Motor neuron (in vitro differentiated cells): ENCODE measurements around the gene MUC5B. TPM values are rescaled to one million over a fixed set of nuclear protein-coding genes. Genes with fewer than 3 reads are reported as not detected.
A peak's percentile ranks its signal among the peaks of the same experiment; 100 is the strongest.

ENCODE experiments used
- ATAC-seq, 8 experiments: fragments of 200-7000 bp; cut with Tn5 transposase; replicated peaks in 6 of 8; 2 replicates each; pipeline ENCODE4 v1.8.0; 2021; ENCODE audit warnings: mild to moderate bottlenecking in 8 of 8, moderate library complexity in 8 of 8
- H3K27ac ChIP-seq, 2 donors: fragments of 250-450 bp; sonication (Bioruptor Pico); 2 replicates each; pipeline ENCODE4 v1.9.0; 2021; ENCODE audit warnings: antibody characterized with exemption in 2 of 2, mild to moderate bottlenecking in 2 of 2, moderate library complexity in 1 of 2
- H3K4me1 ChIP-seq, 2 donors: fragments of 250-450 bp; sonication (Bioruptor Pico); replicated peaks in 1 of 2; 2 replicates each; pipeline ENCODE4 v1.6.1; 2021; ENCODE audit warnings: antibody characterized with exemption in 2 of 2, mild to moderate bottlenecking in 2 of 2, moderate library complexity in 1 of 2
- H3K4me3 ChIP-seq, 5 donors: fragments of 250-450 bp; sonication (Bioruptor Pico); 2 replicates each; pipeline ENCODE4 v1.9.0; 2021; ENCODE audit warnings: antibody characterized with exemption in 5 of 5, mild to moderate bottlenecking in 5 of 5, moderate library complexity in 4 of 5
- WGBS, 10 experiments: fragments of 450-650 bp; shearing (Covaris generic); methylation state at CpG; one replicate each; pipeline ENCODE4 v1.0.0; 2022; 5-methylcytosine and 5-hydroxymethylcytosine counted together
- in situ Hi-C, 9 experiments: fragments of 400-800 bp; cut with MboI; loops; one replicate each; pipeline ENCODE4 v1.15.0; 2021; ENCODE audit warnings: low sequenced_read_pairs in 9 of 9, low pct_unique_long_range_greater_than_20kb in 2 of 9; ENCODE audit not compliant: unreplicated experiment in 9 of 9
- total RNA-seq, 8 experiments: library from RNA; unstranded; fragments of 300-600 nt; gene quantifications; 2 replicates each; pipeline versions ENCODE4 v1.2.3 to v1.2.4, GENCODE V29; 2022

The MUC5B gene
- total RNA-seq, 8 experiments from 2014 or later: under 0.01 to 4.7 (median 0.85) TPM

DNA sequence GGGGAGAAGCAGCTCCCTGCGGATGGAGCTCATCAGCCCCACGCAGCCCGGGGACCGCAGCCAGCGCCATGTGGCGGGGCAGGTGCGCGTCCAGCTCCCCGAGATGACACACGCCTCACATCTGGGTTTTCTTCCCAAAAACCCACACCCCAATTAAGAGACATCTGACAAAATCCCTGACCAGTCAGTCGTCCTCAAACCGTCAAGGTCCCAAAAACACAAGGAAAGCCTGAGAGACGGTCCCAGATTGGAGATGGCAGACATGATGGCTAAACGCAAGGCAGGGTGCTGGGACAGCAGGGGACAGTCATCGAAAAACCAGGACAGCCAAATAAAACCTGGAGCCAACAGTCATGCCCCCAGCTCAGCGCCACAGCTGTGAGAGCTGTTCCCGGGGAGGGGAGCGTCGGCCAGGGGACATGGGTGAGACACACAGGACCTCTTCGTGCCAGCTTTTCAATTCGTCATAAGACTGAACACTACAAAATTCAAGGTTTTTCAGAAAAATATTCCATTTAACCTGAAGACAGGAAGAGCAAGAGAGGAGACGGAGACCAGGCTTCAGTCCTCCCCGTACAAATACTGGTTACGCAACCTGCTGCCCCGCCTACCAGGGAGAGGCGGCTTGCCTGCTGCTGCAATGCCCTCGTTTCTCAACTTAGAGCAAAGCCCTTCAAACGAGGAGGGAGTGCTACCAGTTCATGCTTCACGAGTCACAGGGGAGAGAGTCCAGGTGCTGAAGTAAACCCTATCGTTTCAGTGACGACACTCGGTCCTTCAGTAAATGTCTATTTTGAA lies 76.0 kb downstream of the MUC5B start:
- WGBS, 10 experiments: 34 to 94% (median 70%) methylated on average over 3 to 18 of the region's 32 CpGs
- ATAC-seq: peak in 7 of 8 experiments; percentile 12 to 97 (median 42)
- Histone ChIP-seq H3K27ac (no peak overlapping the region), H3K4me3 (no peak overlapping the region), H3K4me1 (peaks cover 5 to 16% of the 10 kb centered on the region in 2 donors)
- in situ Hi-C loops: loop anchor here in 1 of 9 experiments (25.0 kb wide), 1 partner anchor 213 kb away; no protein-coding TSS in a partner anchor

DNA sequence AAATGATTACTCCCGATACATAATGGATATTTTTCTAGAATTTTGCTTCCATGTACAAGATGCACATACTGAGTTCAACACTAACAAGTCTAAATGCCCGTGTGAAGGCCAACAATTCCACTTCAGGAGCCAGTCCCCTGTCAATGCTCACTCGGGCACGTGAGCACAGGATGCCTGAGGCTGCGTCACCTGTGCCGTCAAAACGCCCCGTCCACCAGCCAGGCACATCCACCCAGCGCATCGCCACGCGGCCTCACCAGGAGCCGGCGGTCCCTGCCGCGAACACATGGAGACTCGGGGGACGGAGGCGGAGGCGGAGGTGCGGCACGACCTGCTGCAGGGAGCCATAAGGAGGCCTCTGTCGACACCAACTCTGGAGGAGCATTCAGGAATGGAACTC lies 76.8 kb downstream of the MUC5B start:
- H3K4me1 ChIP-seq: peaks cover 5 to 16% of the 10 kb centered on the region in 2 donors
- no peak overlapping the region for H3K4me3 ChIP-seq
- in situ Hi-C loops: loop anchor here in 2 of 9 experiments (25.0 kb wide), 1 partner anchor 213 kb away; no protein-coding TSS in a partner anchor
- H3K27ac ChIP-seq: no peak overlapping the region
- 77 to 100% (median 96%) methylated on average over 1 to 21 of the region's 23 CpGs; no CpG with 5 or more reads in 1 of the 10 experiments for WGBS, 10 experiments
- no peak for ATAC-seq

GRCh38 chr11:1300121-1300520 lies 77.3 kb downstream of the MUC5B start:
- in situ Hi-C loops: loop anchor here in 1 of 9 experiments (25.0 kb wide), 1 partner anchor 212 kb away; no protein-coding TSS in a partner anchor
- ATAC-seq: no peak
- no peak overlapping the region for H3K27ac ChIP-seq
- H3K4me3 ChIP-seq: no peak overlapping the region
- H3K4me1 ChIP-seq: peaks cover 5 to 16% of the 10 kb centered on the region in 2 donors
- 61 to 100% (median 87%) methylated on average over 1 to 7 of the region's 7 CpGs; no CpG with 5 or more reads in 1 of the 10 experiments for WGBS, 10 experiments

DNA sequence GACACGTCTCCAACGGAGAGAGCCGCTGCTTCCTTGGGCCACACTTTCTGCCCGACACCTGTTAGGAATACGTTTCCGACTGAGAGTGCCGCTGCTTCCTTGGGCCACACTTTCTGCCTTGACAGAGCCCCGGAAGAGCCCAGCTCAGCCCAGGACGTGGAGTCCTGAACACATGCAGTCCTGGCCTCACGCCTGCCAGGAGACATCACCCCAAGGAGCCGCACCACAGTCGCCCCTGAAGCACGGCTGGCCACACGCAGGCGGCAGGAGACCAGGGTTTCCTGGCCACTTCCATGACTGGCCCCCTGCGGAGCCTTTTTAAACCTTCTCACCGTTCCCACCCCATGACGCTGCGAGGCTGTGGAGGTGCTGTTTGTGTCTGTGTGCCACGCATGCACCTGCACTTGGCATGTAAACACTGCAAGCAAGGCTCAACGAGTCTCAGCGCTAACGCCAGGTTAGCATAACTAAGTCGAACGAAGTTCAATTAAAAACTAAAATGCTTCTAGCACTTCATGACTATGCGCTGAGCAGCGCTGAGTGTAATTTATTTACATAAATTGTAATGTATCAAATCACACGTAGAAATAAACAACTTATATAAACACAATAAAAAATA lies 77.8 kb downstream of the MUC5B start:
- ATAC-seq: no peak
- no peak overlapping the region for H3K4me3 ChIP-seq

GRCh38 chr11:1301220-1302000 lies 78.5 kb downstream of the MUC5B start:
- Histone ChIP-seq H3K4me1 (peaks cover 5 to 16% of the 10 kb centered on the region in 2 donors), H3K27ac (no peak overlapping the region), H3K4me3 (no peak overlapping the region)
- in situ Hi-C loops: loop anchor here in 1 of 9 experiments (25.0 kb wide), 1 partner anchor 211 kb away; no protein-coding TSS in a partner anchor
- WGBS, 10 experiments: 77 to 92% (median 84%) methylated on average over 2 to 13 of the region's 22 CpGs; no CpG with 5 or more reads in 2 of the 10 experiments
- ATAC-seq: no peak

More for the DNA sequence above, 77.8 kb downstream of the MUC5B start:
- H3K4me1 ChIP-seq: peaks cover 5 to 16% of the 10 kb centered on the region in 2 donors
- H3K27ac ChIP-seq: no peak overlapping the region
- in situ Hi-C loops: loop anchor here in 1 of 9 experiments (25.0 kb wide), 1 partner anchor 212 kb away; no protein-coding TSS in a partner anchor
- 33 to 92% (median 84%) methylated on average over 3 to 16 of the region's 28 CpGs; no CpG with 5 or more reads in 1 of the 10 experiments for WGBS, 10 experiments

- Histone ChIP-seq H3K4me1 (peaks cover 5 to 16% of the 10 kb centered on the region in 2 donors), H3K4me3 (no peak overlapping the region), H3K27ac (no peak overlapping the region)
- in situ Hi-C loops: loop anchor here in 1 of 9 experiments (25.0 kb wide), 1 partner anchor 210 kb away; no protein-coding TSS in a partner anchor
- ATAC-seq: no peak
- WGBS, 10 experiments: 32 to 96% (median 88%) methylated on average over 2 to 11 of the region's 13 CpGs; no CpG with 5 or more reads in 6 of the 10 experiments
Measured at GRCh38 chr11:1302041-1302460, 79.2 kb downstream of the MUC5B start.

DNA sequence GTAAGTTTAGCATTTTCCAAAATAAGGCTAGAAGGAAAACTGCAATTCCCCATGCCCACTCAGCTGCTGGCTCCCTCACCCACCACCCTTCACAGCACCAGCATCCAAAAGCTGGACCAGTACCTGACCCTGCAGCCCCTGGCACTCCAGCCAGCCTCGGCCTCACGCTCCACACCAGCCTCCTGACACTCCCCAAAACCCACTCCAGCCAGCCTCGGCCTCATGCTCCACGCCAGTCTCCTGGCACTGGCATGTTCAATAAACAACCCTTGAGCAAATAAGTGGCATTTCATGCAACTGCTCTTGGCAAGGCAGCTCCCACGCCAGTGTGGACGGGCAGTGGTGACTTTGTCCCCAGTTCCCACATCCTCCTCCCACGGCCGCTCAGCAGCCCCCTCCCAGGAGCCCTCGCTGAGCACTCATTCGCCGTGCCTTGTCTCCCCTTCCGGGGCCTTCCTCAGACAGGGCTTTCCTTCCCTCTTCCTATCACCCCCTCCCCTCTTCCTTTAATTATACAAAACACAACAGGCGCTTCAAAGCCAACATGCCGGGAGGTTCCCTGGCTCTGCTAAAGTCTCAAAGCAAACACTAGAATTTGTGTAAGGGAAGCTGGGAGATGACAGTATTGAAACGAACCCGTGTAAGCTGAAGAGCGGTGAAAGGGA lies 79.7 kb downstream of the MUC5B start:
- H3K27ac ChIP-seq: no peak overlapping the region
- in situ Hi-C loops: loop anchor here in 1 of 9 experiments (25.0 kb wide), 1 partner anchor 210 kb away; no protein-coding TSS in a partner anchor
- WGBS, 10 experiments: 32 to 87% (median 63%) methylated on average over 2 to 17 of the region's 17 CpGs; no CpG with 5 or more reads in 3 of the 10 experiments
- peaks cover 5 to 16% of the 10 kb centered on the region in 2 donors for H3K4me1 ChIP-seq
- peak in 4 of 8 experiments; percentile 21 to 69 (median 56) for ATAC-seq
- H3K4me3 ChIP-seq: no peak overlapping the region

GRCh38 chr11:1303126-1303821 lies 80.4 kb downstream of the MUC5B start:
- Histone ChIP-seq H3K4me1 (peaks cover 8 to 18% of the 10 kb centered on the region in 2 donors), H3K27ac (no peak overlapping the region), H3K4me3 (no peak overlapping the region)
- in situ Hi-C loops: loop anchor here in 1 of 9 experiments (25.0 kb wide), 1 partner anchor 209 kb away; no protein-coding TSS in a partner anchor
- peak in 4 of 8 experiments; percentile 23 to 39 (median 27) for ATAC-seq
- 77 to 100% (median 90%) methylated on average over 2 to 10 of the region's 25 CpGs; no CpG with 5 or more reads in 3 of the 10 experiments for WGBS, 10 experiments

- no peak overlapping the region for H3K4me3 ChIP-seq
- 68 to 100% (median 89%) methylated on average over 1 to 6 of the region's 10 CpGs; no CpG with 5 or more reads in 5 of the 10 experiments for WGBS, 10 experiments
- in situ Hi-C loops: loop anchor here in 1 of 9 experiments (25.0 kb wide), 1 partner anchor 208 kb away; no protein-coding TSS in a partner anchor
- peaks cover 11 to 19% of the 10 kb centered on the region in 2 donors for H3K4me1 ChIP-seq
- ATAC-seq: no peak
- no peak overlapping the region for H3K27ac ChIP-seq
Measured at GRCh38 chr11:1303973-1304372, 81.1 kb downstream of the MUC5B start.

- in situ Hi-C loops: loop anchor here in 1 of 9 experiments (25.0 kb wide), 1 partner anchor 208 kb away; no protein-coding TSS in a partner anchor
- no peak for ATAC-seq
- 33 to 100% (median 61%) methylated on average over 2 to 14 of the region's 14 CpGs; no CpG with 5 or more reads in 2 of the 10 experiments for whole genome bisulfite sequencing, 10 experiments
- H3K4me1 ChIP-seq: peaks cover 9 to 16% of the 10 kb centered on the region in 2 donors
- H3K4me3 ChIP-seq: no peak overlapping the region
- no peak overlapping the region for H3K27ac ChIP-seq
Measured at GRCh38 chr11:1304380-1304779, 81.5 kb downstream of the MUC5B start.

DNA sequence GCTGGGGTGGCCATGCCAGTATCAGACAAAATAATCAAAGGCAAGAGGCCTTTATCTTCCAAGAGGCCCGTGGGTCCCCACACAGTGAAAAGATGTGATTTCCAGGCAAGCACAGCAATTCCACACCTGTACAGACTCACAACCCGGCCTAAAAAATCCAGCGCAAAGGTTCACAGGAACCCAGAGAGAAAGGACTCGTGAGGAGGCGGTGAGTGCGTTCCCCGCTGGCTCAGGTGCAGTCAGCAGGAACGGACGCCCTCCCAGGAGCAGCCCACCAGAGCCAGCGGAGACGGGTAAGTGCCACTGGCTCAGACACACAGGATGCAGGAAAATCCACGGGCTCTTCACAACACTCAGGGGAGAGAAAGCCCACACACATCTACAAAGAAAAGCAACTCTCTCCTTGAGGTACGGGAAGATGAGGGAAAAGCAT lies 82.2 kb downstream of the MUC5B start:
- in situ Hi-C loops: loop anchor here in 1 of 9 experiments (25.0 kb wide), 1 partner anchor 207 kb away; no protein-coding TSS in a partner anchor
- Histone ChIP-seq H3K4me1 (peaks cover 9 to 18% of the 10 kb centered on the region in 2 donors), H3K27ac (no peak overlapping the region), H3K4me3 (no peak overlapping the region)
- no peak for ATAC-seq
- WGBS, 10 experiments: 50 to 100% (median 89%) methylated on average over 1 to 11 of the region's 13 CpGs; no CpG with 5 or more reads in 4 of the 10 experiments
